ENCODE results near the gene NTMT2.

The NTMT2 gene

GRCh38 chr1:170200161-170200560 lies 54.4 kb downstream of the NTMT2 start:
- in situ Hi-C loops (cut with HindIII; ENCODE audit: low sequenced_read_pairs), result no loop called here
- TF ChIP-seq, protein P1, sequence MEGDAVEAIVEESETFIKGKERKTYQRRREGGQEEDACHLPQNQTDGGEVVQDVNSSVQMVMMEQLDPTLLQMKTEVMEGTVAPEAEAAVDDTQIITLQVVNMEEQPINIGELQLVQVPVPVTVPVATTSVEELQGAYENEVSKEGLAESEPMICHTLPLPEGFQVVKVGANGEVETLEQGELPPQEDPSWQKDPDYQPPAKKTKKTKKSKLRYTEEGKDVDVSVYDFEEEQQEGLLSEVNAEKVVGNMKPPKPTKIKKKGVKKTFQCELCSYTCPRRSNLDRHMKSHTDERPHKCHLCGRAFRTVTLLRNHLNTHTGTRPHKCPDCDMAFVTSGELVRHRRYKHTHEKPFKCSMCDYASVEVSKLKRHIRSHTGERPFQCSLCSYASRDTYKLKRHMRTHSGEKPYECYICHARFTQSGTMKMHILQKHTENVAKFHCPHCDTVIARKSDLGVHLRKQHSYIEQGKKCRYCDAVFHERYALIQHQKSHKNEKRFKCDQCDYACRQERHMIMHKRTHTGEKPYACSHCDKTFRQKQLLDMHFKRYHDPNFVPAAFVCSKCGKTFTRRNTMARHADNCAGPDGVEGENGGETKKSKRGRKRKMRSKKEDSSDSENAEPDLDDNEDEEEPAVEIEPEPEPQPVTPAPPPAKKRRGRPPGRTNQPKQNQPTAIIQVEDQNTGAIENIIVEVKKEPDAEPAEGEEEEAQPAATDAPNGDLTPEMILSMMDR (IDR thresholded peaks at IDR 0.05; ENCODE audit: low read depth, low read length), result no peak
- no peak overlapping the region for H3K4me3 ChIP-seq (ENCODE audit: low read depth, low read length)
- no peak for DNase-seq (ENCODE audit: low read depth, low spot score)

DNA sequence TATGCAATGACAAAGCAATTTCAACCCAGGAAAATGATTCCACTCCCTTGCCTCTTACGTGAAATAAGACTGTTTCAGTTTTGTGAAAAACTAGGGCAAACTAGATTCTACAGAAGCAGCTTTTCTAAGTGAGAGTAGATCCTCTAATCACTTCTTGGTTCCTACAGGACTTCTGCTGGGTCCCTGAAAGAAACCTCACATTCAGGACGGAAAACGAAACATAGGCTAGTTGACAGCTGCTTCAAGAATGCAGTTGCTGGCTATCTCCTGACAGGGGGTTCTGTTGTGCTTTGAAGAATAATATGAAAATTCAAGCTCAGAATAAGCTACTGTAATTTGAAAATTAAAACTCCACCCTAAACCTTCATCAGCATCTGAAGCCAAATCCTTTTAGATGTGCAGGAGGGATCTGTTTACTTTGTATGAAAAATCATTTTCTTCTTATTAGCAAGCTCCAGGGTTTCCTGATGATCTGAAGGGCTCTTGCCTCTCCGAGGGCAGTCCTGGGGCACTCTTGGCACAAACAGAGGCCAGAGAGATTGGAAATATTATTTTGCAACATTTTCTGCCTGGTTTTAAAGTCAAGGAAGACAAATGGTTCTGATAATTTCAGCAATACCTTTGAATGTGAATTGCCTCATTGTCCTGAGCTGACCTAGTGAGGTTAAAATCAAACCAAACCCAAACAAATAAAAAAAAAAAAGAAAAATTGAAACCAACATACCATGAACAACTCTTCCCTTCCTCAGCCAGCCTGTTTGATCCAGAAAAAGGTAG lies 55.0 kb downstream of the NTMT2 start:
- DNase-seq (ENCODE audit: low read depth, low spot score), result peak; percentile 36
- in situ Hi-C loops (cut with HindIII; ENCODE audit: low sequenced_read_pairs), result no loop called here
- H3K4me3 ChIP-seq (ENCODE audit: low read depth, low read length), result no peak overlapping the region
- TF ChIP-seq, protein P1 (IDR thresholded peaks at IDR 0.05; ENCODE audit: low read depth, low read length), result peak; percentile 21

DNA sequence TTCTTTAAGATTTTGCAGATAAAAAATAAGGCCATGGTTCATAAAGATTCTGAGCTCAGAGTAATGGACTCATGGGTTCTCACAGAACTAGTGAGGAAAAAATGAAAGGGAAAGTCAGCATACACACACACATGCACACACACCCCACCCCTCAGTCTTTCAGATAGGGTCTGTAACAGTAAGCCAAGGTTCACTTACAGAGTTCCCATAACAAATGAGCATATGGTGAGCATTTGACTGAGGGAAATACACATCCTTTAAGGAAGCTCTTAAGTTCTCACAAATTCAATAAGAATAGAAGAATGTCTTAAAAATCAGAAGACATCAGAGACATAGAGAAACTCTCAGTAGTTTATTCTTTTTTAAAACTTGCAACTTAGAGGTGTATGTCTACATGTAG lies 57.9 kb downstream of the NTMT2 start:
- H3K4me3 ChIP-seq (ENCODE audit: low read depth, low read length), result no peak overlapping the region
- in situ Hi-C loops (cut with HindIII; ENCODE audit: low sequenced_read_pairs), result no loop called here
- TF ChIP-seq, protein P1 (IDR thresholded peaks at IDR 0.05; ENCODE audit: low read depth, low read length), result no peak
- DNase-seq (ENCODE audit: low read depth, low spot score), result no peak

DNA sequence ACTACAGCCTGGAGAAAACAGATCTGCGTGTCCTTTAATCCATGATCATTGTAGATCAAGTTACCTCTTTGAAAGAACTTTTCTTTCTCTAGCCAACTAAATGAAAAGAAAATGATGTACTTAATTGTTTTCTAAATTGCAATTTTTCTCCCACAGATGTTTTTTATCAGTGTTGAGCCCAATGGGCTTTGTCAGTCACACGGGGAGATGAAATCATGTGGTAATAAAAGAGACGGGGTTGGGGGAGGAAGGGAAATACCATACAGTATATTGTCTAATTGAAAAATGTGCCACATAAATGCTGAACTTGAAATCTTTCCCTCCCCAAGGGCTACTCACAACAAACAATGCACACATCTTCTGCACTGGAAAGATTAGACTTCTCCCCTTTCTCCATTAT lies 58.4 kb downstream of the NTMT2 start:
- TF ChIP-seq, protein P1 (IDR thresholded peaks at IDR 0.05; ENCODE audit: low read depth, low read length), result no peak
- H3K4me3 ChIP-seq (ENCODE audit: low read depth, low read length), result no peak overlapping the region
- no peak for DNase-seq (ENCODE audit: low read depth, low spot score)
- in situ Hi-C loops (cut with HindIII; ENCODE audit: low sequenced_read_pairs), result no loop called here

DNA sequence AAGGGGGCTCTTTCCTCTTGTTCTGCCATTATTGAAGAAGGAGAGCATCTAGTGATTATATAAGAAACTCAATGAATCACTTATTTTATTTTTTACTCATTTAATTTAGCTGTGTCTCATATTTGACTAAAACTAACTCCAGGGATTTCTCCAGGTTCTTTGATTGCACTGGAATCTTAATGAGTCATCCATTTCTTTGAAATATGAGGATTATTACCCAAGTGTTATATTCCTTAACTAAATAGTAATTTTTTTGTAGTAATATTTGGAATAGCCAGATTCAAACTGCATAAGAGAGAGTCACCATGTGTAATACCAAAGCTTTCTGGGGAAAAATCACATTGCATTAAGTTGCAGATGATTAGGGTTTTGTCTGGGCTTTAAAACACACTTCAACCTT lies 59.5 kb downstream of the NTMT2 start:
- DNase-seq (ENCODE audit: low read depth, low spot score), result no peak
- in situ Hi-C loops (cut with HindIII; ENCODE audit: low sequenced_read_pairs), result no loop called here

DNA sequence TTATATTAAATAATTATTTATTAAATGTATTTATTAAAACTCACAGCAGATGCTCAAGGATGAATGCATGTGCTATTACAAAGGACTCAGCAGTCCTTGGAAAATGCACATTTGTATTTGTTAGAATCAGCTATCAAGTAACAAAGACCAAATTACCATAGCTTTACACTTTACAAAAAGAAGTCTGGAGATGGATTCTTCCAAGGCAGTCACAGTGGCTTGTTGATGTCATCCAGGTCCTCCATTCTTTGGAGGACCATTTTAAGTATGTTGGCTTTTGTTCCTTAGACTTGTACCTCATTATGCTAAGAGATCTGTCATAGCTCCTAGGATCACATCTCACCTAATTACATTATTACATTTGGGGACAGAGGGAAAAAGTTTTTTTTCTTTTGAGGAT lies 63.4 kb downstream of the NTMT2 start:
- no peak overlapping the region for H3K4me3 ChIP-seq (ENCODE audit: low read depth, low read length)
- no peak for DNase-seq (ENCODE audit: low read depth, low spot score)
- TF ChIP-seq, protein P1 (IDR thresholded peaks at IDR 0.05; ENCODE audit: low read depth, low read length), result no peak
- in situ Hi-C loops (cut with HindIII; ENCODE audit: low sequenced_read_pairs), result no loop called here

More for the DNA sequence above, 59.5 kb downstream of the NTMT2 start:
- TF ChIP-seq, protein P1 (IDR thresholded peaks at IDR 0.05; ENCODE audit: low read depth, low read length), result no peak
- H3K4me3 ChIP-seq (ENCODE audit: low read depth, low read length), result no peak overlapping the region

All from astrocyte of the spinal cord (primary cell).